BLaER1 (cell line): ENCODE results near the gene RPA4.

Source experiments
- H3K27ac ChIP-seq: shearing (Covaris generic); formaldehyde crosslinking; 2 replicates; pipeline ENCODE4 v1.8.1; 2022
- H3K27me3 ChIP-seq: shearing (Covaris generic); formaldehyde crosslinking; 2 replicates; pipeline ENCODE4 v1.8.1; 2022
- H3K36me3 ChIP-seq: shearing (Covaris generic); formaldehyde crosslinking; 2 replicates; pipeline ENCODE4 v1.8.1; 2022
- H3K4me1 ChIP-seq: shearing (Covaris generic); formaldehyde crosslinking; 2 replicates; pipeline ENCODE4 v1.8.1; 2022
- H3K4me2 ChIP-seq: shearing (Covaris generic); formaldehyde crosslinking; 2 replicates; pipeline ENCODE4 v1.8.1; 2022
- H3K4me3 ChIP-seq: shearing (Covaris generic); formaldehyde crosslinking; 2 replicates; pipeline ENCODE4 v1.8.1; 2022
- H3K9ac ChIP-seq: shearing (Covaris generic); formaldehyde crosslinking; 2 replicates; pipeline ENCODE4 v1.8.1; 2022
- H3K9me3 ChIP-seq: shearing (Covaris generic); formaldehyde crosslinking; 2 replicates; pipeline ENCODE4 v1.8.1; 2022
- H4K20me1 ChIP-seq: shearing (Covaris generic); formaldehyde crosslinking; 2 replicates; pipeline ENCODE4 v1.8.1; 2022
- Cebpa-rat ChIP-seq: shearing (Covaris generic); IDR thresholded peaks from 2 replicates; pipeline ENCODE4 v1.8.1; 2022

RPA4 gene

DNA sequence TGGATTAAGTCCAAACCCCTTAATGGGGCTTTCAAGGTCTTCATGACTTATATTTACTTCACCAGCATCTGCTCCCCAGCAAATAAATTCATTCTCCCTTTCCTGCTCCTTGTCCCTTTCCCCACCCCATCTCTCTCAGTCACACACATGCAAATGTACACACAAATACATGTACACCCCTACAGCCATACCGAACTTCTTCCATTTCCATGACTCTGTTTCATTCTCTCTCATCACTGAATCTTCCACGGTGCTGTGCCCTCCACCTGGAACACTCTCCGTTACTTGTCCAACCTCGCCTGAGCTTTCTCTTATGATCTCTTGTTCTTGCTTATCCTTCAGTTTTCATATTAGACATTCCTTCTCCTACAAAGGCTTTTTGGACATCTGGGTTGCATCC, 22.0 kb upstream of the RPA4 start:
- no peak overlapping the region for H3K4me2 ChIP-seq
- H3K27me3 ChIP-seq = peaks cover 80% of the 10 kb centered on the region
- no peak overlapping the region for H3K27ac ChIP-seq
- H3K9ac ChIP-seq = no peak overlapping the region
- 0 out of 2 replicates have a peak, but pooled peaks cover 5% of the 10 kb centered on the region for H4K20me1 ChIP-seq
- peaks cover 4% of the 10 kb centered on the region for H3K9me3 ChIP-seq
- no peaks in the 10 kb centered on the region for H3K36me3 ChIP-seq
- H3K4me1 ChIP-seq = no peaks in the 10 kb centered on the region
- TF ChIP-seq Cebpa-rat = no peak
- no peak overlapping the region for H3K4me3 ChIP-seq

GRCh38 chrX:96884027-96884426, 319 bp downstream of the RPA4 start:
- Histone ChIP-seq H4K20me1 (peaks cover 6% of the 10 kb centered on the region; the same call in 1 of the 2 replicates), H3K9me3 (no peaks in the 10 kb centered on the region), H3K4me3 (no peak overlapping the region), H3K9ac (no peak overlapping the region), H3K27me3 (peaks cover 45% of the 10 kb centered on the region), H3K36me3 (peaks cover 4% of the 10 kb centered on the region; the same call in 1 of the 2 replicates), H3K4me2 (no peak overlapping the region), H3K4me1 (no peaks in the 10 kb centered on the region), H3K27ac (no peak overlapping the region)
- TF ChIP-seq Cebpa-rat = no peak

DNA sequence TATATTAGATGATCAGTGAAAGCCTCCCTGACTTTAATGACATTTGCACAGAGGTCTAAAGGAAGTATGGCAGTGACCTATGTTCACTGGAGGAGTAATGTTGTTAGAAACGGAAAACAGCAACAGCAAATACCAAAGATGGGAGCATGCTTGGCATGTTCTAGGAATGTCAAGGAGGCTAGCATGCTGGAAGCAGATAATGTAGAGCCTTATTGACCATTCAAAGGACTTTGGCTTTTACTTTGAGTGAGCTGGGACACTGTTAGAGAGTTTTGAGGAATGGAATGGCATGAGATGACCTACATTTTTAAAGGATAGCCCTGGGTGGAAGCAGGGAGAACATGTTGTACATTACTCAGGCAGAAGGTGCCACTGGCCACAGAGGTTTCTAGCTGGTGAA, 6.0 kb downstream of the RPA4 start:
- Histone ChIP-seq H3K4me3 (no peak overlapping the region), H3K27ac (no peak overlapping the region), H3K9me3 (no peaks in the 10 kb centered on the region), H3K4me2 (no peak overlapping the region), H3K4me1 (no peaks in the 10 kb centered on the region), H3K27me3 (peaks cover 56% of the 10 kb centered on the region), H3K36me3 (no peaks in the 10 kb centered on the region; the same call in 1 of the 2 replicates), H4K20me1 (peaks cover 11% of the 10 kb centered on the region; the same call in 1 of the 2 replicates), H3K9ac (no peak overlapping the region)
- TF ChIP-seq Cebpa-rat = no peak

DNA sequence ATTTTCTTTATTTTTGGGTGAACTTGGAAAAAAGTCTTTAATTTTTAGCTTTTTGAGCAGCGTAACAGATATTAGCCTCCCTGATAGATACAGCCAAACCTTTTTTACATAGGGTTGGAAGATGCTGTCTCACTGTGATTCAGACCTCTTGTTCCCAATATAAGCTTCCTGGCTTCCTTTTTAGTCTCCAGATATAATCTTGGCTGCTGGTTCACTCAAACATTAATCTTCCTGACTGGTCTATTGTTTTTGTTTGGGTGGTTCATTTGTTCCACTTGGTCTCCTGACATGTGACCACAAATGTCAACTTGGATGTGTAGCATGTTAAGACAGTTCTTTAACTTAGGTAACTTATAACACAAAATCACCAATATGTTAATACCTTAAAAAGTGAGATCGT, 23.0 kb downstream of the RPA4 start:
- H3K27ac ChIP-seq = no peak overlapping the region
- no peaks in the 10 kb centered on the region for H3K9me3 ChIP-seq
- H3K27me3 ChIP-seq = peaks cover 80% of the 10 kb centered on the region
- no peak overlapping the region for H3K4me3 ChIP-seq
- no peaks in the 10 kb centered on the region for H3K4me1 ChIP-seq
- TF ChIP-seq Cebpa-rat = no peak
- H4K20me1 ChIP-seq = no peaks in the 10 kb centered on the region
- no peak overlapping the region for H3K9ac ChIP-seq
- H3K4me2 ChIP-seq = no peak overlapping the region
- H3K36me3 ChIP-seq = no peaks in the 10 kb centered on the region

DNA sequence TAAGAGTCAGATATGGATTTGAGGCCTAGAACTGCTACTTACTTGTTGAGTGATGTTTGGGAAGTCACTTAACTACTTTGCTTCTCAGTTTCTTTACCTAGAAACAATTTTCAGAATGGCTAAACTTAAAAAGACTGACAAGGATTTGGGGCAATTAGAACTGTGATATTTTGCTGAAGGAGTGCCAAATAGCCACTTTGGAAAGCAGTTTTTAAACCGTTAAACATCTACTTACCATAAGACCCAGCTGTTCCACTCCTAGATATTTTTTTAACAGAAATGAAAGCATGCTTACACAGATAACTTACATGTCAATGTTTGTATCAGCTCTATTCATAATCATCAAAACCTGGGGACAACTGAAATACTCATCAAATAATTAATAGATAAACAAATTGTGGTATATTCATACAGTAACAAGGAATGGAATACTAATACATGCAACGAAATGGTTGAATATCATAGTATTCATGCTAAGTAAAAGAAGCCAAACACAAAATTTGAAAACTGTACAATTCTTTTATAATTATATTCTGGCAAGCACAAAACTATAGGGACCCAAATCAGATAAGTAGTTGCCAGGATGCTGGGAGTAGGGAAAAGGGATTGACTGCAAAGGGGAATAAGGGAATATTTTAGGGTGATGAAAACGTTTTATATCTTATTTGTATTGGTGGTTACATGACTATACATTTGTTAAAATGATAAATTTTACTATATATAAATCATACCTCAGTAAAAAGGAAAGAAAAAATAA, 24.0 kb downstream of the RPA4 start:
- no peak overlapping the region for H3K27ac ChIP-seq
- no peak for TF ChIP-seq Cebpa-rat
- H3K9ac ChIP-seq = no peak overlapping the region
- no peaks in the 10 kb centered on the region for H3K4me1 ChIP-seq
- no peaks in the 10 kb centered on the region for H4K20me1 ChIP-seq
- H3K9me3 ChIP-seq = no peaks in the 10 kb centered on the region
- no peak overlapping the region for H3K4me2 ChIP-seq
- no peaks in the 10 kb centered on the region for H3K36me3 ChIP-seq
- H3K27me3 ChIP-seq = peaks cover 81% of the 10 kb centered on the region
- no peak overlapping the region for H3K4me3 ChIP-seq

- no peak for TF ChIP-seq Cebpa-rat
- H3K9me3 ChIP-seq = no peaks in the 10 kb centered on the region
- H3K27me3 ChIP-seq = peaks cover 72% of the 10 kb centered on the region
- H3K9ac ChIP-seq = no peak overlapping the region
- H4K20me1 ChIP-seq = no peaks in the 10 kb centered on the region
- no peak overlapping the region for H3K4me3 ChIP-seq
- H3K4me2 ChIP-seq = no peak overlapping the region
- H3K36me3 ChIP-seq = no peaks in the 10 kb centered on the region
- no peak overlapping the region for H3K27ac ChIP-seq
- no peaks in the 10 kb centered on the region for H3K4me1 ChIP-seq
These were observed 25.6 kb downstream of the RPA4 start for GRCh38 chrX:96909291-96909690.

DNA sequence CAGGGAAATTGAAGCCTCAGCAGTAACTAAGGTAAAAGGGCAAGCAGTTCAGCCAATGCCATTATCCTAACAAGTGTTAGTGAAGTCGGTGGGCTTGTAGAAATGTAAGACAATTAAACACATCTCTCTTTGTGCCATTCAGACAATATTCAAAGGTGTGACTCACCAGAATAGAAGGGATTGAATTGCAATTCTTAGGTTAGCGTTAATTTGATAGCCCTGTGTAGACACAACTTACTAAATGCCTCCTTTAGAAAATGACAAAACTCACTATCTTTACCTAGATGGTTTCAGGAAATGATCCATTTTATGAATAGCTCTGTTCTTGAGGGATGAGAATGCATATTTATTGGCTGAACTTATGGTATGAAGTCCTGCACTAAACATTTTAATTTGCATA, 35.2 kb downstream of the RPA4 start:
- Histone ChIP-seq H3K4me1 (no peaks in the 10 kb centered on the region), H4K20me1 (no peaks in the 10 kb centered on the region), H3K27ac (no peak overlapping the region), H3K4me2 (no peak overlapping the region), H3K9ac (no peak overlapping the region), H3K27me3 (peaks cover 82% of the 10 kb centered on the region), H3K4me3 (no peak overlapping the region), H3K9me3 (no peaks in the 10 kb centered on the region), H3K36me3 (no peaks in the 10 kb centered on the region)
- no peak for TF ChIP-seq Cebpa-rat

DNA sequence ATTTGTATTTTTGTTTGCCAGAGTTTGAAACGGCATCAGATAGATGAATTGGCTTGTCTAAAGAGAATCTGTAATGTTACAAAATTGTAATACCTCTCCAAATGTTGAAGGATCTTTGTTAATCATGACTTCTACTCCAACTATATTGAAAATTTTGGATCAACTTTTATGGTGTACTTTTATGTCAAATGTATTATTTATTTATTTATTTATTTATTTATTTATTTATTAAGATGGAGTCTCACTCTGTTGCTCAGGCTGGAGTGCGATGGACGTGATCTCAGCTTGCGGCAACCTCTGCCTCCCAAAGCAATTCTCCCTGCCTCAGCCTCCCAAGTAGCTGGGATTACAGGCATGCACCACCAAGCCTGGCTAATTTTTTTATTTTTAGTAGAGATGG, 36.0 kb downstream of the RPA4 start:
- H4K20me1 ChIP-seq = no peaks in the 10 kb centered on the region
- H3K9ac ChIP-seq = no peak overlapping the region
- no peak overlapping the region for H3K27ac ChIP-seq
- H3K9me3 ChIP-seq = no peaks in the 10 kb centered on the region
- H3K4me2 ChIP-seq = no peak overlapping the region
- no peaks in the 10 kb centered on the region for H3K36me3 ChIP-seq
- peaks cover 81% of the 10 kb centered on the region for H3K27me3 ChIP-seq
- H3K4me3 ChIP-seq = no peak overlapping the region
- no peak for TF ChIP-seq Cebpa-rat
- H3K4me1 ChIP-seq = no peaks in the 10 kb centered on the region

- Histone ChIP-seq H4K20me1 (no peaks in the 10 kb centered on the region), H3K9ac (no peak overlapping the region), H3K27me3 (peaks cover 72% of the 10 kb centered on the region), H3K4me1 (no peaks in the 10 kb centered on the region), H3K9me3 (no peaks in the 10 kb centered on the region; the same call in 1 of the 2 replicates), H3K36me3 (no peaks in the 10 kb centered on the region), H3K4me3 (no peak overlapping the region), H3K27ac (no peak overlapping the region), H3K4me2 (no peak overlapping the region)
- TF ChIP-seq Cebpa-rat = no peak
These were observed 40.9 kb downstream of the RPA4 start for GRCh38 chrX:96924581-96924980.

DNA sequence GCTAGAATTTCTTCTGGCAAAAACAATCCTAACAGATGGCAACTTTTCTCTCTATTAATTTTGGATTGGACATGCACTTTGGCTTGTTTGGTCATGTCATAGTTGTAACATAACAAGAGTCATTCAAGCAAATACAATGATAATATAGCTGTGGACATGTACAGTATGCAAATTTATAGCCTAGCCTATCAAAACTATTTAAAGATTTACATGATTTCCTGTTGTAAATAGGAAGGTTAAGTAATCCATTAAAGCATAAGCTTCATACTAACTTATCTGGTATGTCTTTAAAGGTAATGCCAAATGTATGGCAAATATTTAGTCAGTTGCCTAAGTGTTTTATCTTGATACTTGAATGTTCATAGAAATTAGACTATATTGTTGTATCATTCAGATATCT, 45.3 kb downstream of the RPA4 start:
- Histone ChIP-seq H3K4me2 (no peak overlapping the region), H3K36me3 (no peaks in the 10 kb centered on the region), H3K4me1 (no peaks in the 10 kb centered on the region), H4K20me1 (no peaks in the 10 kb centered on the region), H3K4me3 (no peak overlapping the region), H3K9me3 (no peaks in the 10 kb centered on the region; the same call in 1 of the 2 replicates), H3K9ac (no peak overlapping the region), H3K27me3 (peaks cover 53% of the 10 kb centered on the region), H3K27ac (no peak overlapping the region)
- TF ChIP-seq Cebpa-rat = no peak
